SK-N-SH treated with all-trans-retinoic acid at 6 μM for 48 hours (cell line): ENCODE measurements around the gene NDUFB10.
"Not testable (repeated sequence)": the region's sequence is repeated elsewhere in the genome, so short reads cannot be mapped to it uniquely, and the experiment has no call there.

Experiments
- ATAC-seq: fragments of 200-7000 bp; cut with Tn5 transposase; 3 replicates; pipeline ENCODE4 v1.9.1; 2020; ENCODE audit warnings: mild to moderate bottlenecking, moderate library complexity
- ARNTL ChIP-seq: fragments of 450-650 bp; formaldehyde crosslinking; IDR thresholded peaks from 2 replicates; pipeline ENCODE4 v1.5.0; 2020; ENCODE audit warnings: low read depth, mild to moderate bottlenecking, moderate library complexity, borderline replicate concordance
- BACH2 ChIP-seq: fragments of 250-450 bp; sonication (Bioruptor Pico); IDR thresholded peaks from 2 replicates; pipeline ENCODE4 v1.9.0; 2021; ENCODE audit warnings: mild to moderate bottlenecking, borderline replicate concordance
- CSDC2 ChIP-seq: fragments of 250-450 bp; sonication (Bioruptor Pico); IDR thresholded peaks from 2 replicates; pipeline ENCODE4 v1.5.0; 2020; ENCODE audit warnings: mild to moderate bottlenecking, moderate library complexity
- ESRRG ChIP-seq: fragments of 250-450 bp; sonication (Bioruptor Pico); IDR thresholded peaks from 2 replicates; pipeline ENCODE4 v1.6.1; 2021; ENCODE audit warnings: mild to moderate bottlenecking
- GLIS3 ChIP-seq: fragments of 250-450 bp; sonication (Bioruptor Pico); IDR thresholded peaks from 2 replicates; pipeline ENCODE4 v1.5.0; 2020; ENCODE audit warnings: mild to moderate bottlenecking, moderate library complexity
- OSR1 ChIP-seq: fragments of 250-450 bp; sonication (Bioruptor Pico); IDR thresholded peaks from 2 replicates; pipeline ENCODE4 v1.8.0; 2022; ENCODE audit warnings: moderate library complexity, mild to moderate bottlenecking, inconsistent platforms
- PPARA ChIP-seq: fragments of 250-450 bp; sonication (Bioruptor Pico); IDR thresholded peaks from 2 replicates; pipeline ENCODE4 v1.5.0; 2020; ENCODE audit warnings: mild to moderate bottlenecking, borderline replicate concordance
- RARB ChIP-seq: fragments of 250-450 bp; sonication (Bioruptor Pico); IDR thresholded peaks from 2 replicates; pipeline ENCODE4 v1.8.0; 2021; ENCODE audit warnings: mild to moderate bottlenecking, moderate library complexity
- TCF4 ChIP-seq: fragments of 250-450 bp; sonication (Bioruptor Pico); IDR thresholded peaks from 2 replicates; pipeline ENCODE4 v1.8.0; 2021; ENCODE audit warnings: mild to moderate bottlenecking, moderate library complexity, borderline replicate concordance
- TOX ChIP-seq: fragments of 250-450 bp; sonication (Bioruptor Pico); IDR thresholded peaks from 2 replicates; pipeline ENCODE4 v1.8.0; 2021; ENCODE audit warnings: mild to moderate bottlenecking, moderate library complexity, borderline replicate concordance
- ZFP3 ChIP-seq: fragments of 250-450 bp; sonication (Bioruptor Pico); IDR thresholded peaks from 2 replicates; pipeline ENCODE4 v1.5.0; 2020; ENCODE audit warnings: mild to moderate bottlenecking, moderate library complexity
- ZFP30 ChIP-seq: fragments of 450-650 bp; formaldehyde crosslinking; IDR thresholded peaks from 2 replicates; pipeline ENCODE4 v1.5.0; 2022; ENCODE audit warnings: mild to moderate bottlenecking, moderate library complexity
- ZNF70 ChIP-seq: fragments of 450-650 bp; formaldehyde crosslinking; IDR thresholded peaks from 2 replicates; pipeline ENCODE4 v1.5.0; 2020; ENCODE audit warnings: mild to moderate bottlenecking, moderate library complexity
- TF ChIP-seq, protein P1 (sequence below): fragments of 250-450 bp; sonication (Bioruptor Pico); IDR thresholded peaks from 2 replicates; pipeline ENCODE4 v1.5.0; 2020; ENCODE audit warnings: mild to moderate bottlenecking, moderate library complexity
- TF ChIP-seq, protein P2 (sequence below): fragments of 250-450 bp; sonication (Bioruptor Pico); IDR thresholded peaks from 2 replicates; pipeline ENCODE4 v1.8.0; 2021; ENCODE audit warnings: low read depth, mild to moderate bottlenecking, moderate library complexity, borderline replicate concordance
- TF ChIP-seq, protein P3 (sequence below): fragments of 250-450 bp; sonication (Bioruptor Pico); IDR thresholded peaks from 2 replicates; pipeline ENCODE4 v1.5.1; 2020; ENCODE audit warnings: low read depth, mild to moderate bottlenecking, moderate library complexity
- TF ChIP-seq, protein P4 (sequence below): fragments of 250-450 bp; sonication (Bioruptor Pico); IDR thresholded peaks from 2 replicates; pipeline ENCODE4 v1.5.1; 2021; ENCODE audit warnings: mild to moderate bottlenecking, moderate library complexity
- TF ChIP-seq, protein P5 (sequence below): fragments of 250-450 bp; sonication (Bioruptor Pico); IDR thresholded peaks from 2 replicates; pipeline ENCODE4 v1.8.0; 2020; ENCODE audit warnings: mild to moderate bottlenecking, moderate library complexity, borderline replicate concordance

The NDUFB10 gene

DNA sequence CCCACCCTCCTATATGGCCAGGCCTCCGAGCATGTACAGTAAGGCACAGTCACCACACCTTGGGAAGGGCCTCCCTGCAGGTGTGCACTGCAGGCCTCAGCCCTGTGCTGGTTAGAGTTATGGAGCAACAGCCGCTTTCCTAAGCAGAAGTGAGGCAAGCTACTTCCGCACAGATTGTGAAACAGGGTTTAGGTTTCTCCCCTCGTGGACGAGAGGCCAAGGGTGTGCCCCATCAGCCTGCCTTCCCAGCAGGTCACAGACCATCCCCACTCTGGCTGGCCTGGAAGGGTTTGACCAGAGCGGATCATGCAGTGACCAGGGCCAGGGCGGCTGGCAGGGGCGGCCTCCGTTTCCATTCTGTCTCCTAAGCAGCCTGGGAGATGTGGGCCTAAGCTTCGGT is 21.0 kb upstream of the NDUFB10 start:
- ATAC-seq, result no peak
- TF ChIP-seq ARNTL (CRISPR knock-in tag), result no peak
- no peak for TF ChIP-seq ZFP3 (CRISPR knock-in tag)
- TF ChIP-seq PPARA (CRISPR knock-in tag), result no peak
- TF ChIP-seq, protein P1, sequence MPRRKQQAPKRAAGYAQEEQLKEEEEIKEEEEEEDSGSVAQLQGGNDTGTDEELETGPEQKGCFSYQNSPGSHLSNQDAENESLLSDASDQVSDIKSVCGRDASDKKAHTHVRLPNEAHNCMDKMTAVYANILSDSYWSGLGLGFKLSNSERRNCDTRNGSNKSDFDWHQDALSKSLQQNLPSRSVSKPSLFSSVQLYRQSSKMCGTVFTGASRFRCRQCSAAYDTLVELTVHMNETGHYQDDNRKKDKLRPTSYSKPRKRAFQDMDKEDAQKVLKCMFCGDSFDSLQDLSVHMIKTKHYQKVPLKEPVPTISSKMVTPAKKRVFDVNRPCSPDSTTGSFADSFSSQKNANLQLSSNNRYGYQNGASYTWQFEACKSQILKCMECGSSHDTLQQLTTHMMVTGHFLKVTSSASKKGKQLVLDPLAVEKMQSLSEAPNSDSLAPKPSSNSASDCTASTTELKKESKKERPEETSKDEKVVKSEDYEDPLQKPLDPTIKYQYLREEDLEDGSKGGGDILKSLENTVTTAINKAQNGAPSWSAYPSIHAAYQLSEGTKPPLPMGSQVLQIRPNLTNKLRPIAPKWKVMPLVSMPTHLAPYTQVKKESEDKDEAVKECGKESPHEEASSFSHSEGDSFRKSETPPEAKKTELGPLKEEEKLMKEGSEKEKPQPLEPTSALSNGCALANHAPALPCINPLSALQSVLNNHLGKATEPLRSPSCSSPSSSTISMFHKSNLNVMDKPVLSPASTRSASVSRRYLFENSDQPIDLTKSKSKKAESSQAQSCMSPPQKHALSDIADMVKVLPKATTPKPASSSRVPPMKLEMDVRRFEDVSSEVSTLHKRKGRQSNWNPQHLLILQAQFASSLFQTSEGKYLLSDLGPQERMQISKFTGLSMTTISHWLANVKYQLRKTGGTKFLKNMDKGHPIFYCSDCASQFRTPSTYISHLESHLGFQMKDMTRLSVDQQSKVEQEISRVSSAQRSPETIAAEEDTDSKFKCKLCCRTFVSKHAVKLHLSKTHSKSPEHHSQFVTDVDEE (CRISPR knock-in tag), result no peak
- TF ChIP-seq, protein P2, sequence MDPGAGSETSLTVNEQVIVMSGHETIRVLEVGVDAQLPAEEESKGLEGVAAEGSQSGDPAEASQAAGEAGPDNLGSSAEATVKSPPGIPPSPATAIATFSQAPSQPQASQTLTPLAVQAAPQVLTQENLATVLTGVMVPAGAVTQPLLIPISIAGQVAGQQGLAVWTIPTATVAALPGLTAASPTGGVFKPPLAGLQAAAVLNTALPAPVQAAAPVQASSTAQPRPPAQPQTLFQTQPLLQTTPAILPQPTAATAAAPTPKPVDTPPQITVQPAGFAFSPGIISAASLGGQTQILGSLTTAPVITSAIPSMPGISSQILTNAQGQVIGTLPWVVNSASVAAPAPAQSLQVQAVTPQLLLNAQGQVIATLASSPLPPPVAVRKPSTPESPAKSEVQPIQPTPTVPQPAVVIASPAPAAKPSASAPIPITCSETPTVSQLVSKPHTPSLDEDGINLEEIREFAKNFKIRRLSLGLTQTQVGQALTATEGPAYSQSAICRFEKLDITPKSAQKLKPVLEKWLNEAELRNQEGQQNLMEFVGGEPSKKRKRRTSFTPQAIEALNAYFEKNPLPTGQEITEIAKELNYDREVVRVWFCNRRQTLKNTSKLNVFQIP (CRISPR knock-in tag), result no peak
- TF ChIP-seq ZNF70 (CRISPR knock-in tag), result no peak
- TF ChIP-seq, protein P3, sequence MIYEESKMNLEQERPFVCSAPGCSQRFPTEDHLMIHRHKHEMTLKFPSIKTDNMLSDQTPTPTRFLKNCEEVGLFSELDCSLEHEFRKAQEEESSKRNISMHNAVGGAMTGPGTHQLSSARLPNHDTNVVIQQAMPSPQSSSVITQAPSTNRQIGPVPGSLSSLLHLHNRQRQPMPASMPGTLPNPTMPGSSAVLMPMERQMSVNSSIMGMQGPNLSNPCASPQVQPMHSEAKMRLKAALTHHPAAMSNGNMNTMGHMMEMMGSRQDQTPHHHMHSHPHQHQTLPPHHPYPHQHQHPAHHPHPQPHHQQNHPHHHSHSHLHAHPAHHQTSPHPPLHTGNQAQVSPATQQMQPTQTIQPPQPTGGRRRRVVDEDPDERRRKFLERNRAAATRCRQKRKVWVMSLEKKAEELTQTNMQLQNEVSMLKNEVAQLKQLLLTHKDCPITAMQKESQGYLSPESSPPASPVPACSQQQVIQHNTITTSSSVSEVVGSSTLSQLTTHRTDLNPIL (CRISPR knock-in tag), result no peak
- no peak for TF ChIP-seq BACH2
- no peak for TF ChIP-seq ESRRG (CRISPR knock-in tag)
- TF ChIP-seq, protein P4, sequence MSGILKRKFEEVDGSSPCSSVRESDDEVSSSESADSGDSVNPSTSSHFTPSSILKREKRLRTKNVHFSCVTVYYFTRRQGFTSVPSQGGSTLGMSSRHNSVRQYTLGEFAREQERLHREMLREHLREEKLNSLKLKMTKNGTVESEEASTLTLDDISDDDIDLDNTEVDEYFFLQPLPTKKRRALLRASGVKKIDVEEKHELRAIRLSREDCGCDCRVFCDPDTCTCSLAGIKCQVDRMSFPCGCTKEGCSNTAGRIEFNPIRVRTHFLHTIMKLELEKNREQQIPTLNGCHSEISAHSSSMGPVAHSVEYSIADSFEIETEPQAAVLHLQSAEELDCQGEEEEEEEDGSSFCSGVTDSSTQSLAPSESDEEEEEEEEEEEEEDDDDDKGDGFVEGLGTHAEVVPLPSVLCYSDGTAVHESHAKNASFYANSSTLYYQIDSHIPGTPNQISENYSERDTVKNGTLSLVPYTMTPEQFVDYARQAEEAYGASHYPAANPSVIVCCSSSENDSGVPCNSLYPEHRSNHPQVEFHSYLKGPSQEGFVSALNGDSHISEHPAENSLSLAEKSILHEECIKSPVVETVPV, result no peak
- no peak for TF ChIP-seq CSDC2 (CRISPR knock-in tag)
- TF ChIP-seq TCF4, result no peak
- TF ChIP-seq, protein P5, sequence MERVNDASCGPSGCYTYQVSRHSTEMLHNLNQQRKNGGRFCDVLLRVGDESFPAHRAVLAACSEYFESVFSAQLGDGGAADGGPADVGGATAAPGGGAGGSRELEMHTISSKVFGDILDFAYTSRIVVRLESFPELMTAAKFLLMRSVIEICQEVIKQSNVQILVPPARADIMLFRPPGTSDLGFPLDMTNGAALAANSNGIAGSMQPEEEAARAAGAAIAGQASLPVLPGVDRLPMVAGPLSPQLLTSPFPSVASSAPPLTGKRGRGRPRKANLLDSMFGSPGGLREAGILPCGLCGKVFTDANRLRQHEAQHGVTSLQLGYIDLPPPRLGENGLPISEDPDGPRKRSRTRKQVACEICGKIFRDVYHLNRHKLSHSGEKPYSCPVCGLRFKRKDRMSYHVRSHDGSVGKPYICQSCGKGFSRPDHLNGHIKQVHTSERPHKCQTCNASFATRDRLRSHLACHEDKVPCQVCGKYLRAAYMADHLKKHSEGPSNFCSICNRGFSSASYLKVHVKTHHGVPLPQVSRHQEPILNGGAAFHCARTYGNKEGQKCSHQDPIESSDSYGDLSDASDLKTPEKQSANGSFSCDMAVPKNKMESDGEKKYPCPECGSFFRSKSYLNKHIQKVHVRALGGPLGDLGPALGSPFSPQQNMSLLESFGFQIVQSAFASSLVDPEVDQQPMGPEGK (CRISPR knock-in tag), result no peak
- no peak for TF ChIP-seq ZFP30
- TF ChIP-seq GLIS3 (CRISPR knock-in tag), result no peak
- TF ChIP-seq OSR1 (CRISPR knock-in tag), result no peak
- no peak for TF ChIP-seq RARB (CRISPR knock-in tag)
- TF ChIP-seq TOX, result no peak
- TF ChIP-seq, all 23 proteins: peak for 0

DNA sequence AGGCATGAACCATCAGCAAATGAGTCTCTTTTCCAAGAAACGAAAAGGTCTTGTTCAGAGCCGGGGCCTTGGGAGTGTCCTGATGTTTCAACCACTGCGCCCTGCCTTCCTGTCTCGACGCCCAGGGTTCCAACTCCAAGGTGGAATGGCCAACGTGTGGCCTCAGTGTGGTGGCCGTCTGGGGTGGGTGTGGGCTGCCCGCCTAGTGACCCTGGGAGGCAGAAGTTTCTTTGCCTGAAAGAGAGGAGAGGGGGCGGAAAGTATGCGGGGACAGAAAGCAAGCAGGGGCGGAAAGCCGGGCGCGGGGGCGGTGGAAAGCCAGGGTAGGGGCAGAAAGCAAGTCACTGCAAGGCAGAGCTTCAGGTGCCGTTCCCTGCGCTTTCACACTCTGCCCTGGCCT is 20.4 kb upstream of the NDUFB10 start:
- ATAC-seq, result no peak

DNA sequence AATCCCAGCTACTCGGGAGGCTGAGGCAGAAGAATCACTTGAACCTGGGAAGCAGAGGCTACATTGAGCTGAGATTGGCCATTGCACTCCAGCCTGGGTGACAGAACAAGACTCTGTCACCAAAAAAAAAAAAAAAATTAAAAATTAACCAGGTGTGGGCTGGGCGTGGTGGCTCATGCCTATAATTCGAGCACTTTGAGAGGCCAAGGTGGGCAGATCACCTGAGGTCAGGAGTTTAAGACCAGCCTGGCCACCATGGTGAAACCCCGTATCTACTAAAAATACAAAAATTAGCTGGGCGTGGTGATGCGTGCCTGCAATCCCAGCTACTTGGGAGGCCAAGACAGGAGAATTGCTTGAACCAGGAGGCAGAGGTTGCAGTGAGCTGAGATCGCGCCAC is 19.5 kb upstream of the NDUFB10 start:
- not testable (repeated sequence) for ATAC-seq

More for the DNA sequence above, 20.4 kb upstream of the NDUFB10 start:
- TF ChIP-seq, protein P5 (CRISPR knock-in tag), result no peak
